ENCODE results near the gene OCA2. TPM values are rescaled to one million over a fixed set of nuclear protein-coding genes. Genes with fewer than 3 reads are reported as not detected.

The OCA2 gene
- total and polyA plus RNA-seq, 2 of the 4 experiments (the other 2 are of a cell fraction): under 0.01 to 0.03 TPM

- H3K4me3 ChIP-seq (ENCODE audit: insufficient read depth, low read depth, low read length): no peak overlapping the region
- no peaks in the 10 kb centered on the region for H3K27me3 ChIP-seq (ENCODE audit: control insufficient read depth, insufficient read depth, low read length)
- H2BK15ac ChIP-seq (ENCODE audit: low read depth, low read length): no peak overlapping the region
- ChIA-PET POLR2A (ENCODE audit: unreplicated experiment) (no interaction called here), CTCF (interaction anchor here (0.5 kb wide), 1 partner anchor 178 kb away, joined by 3 read pairs; no protein-coding TSS in a partner anchor)
- H2AK9ac ChIP-seq (replicated peaks; ENCODE audit: low read depth, low read length, poor library complexity): no peak overlapping the region
- H4K20me1 ChIP-seq (ENCODE audit: insufficient read depth, low read length): no peaks in the 10 kb centered on the region
- no peaks in the 10 kb centered on the region for H3K79me1 ChIP-seq (ENCODE audit: low read depth in 1 of 2, low read length in 2 of 2)
- H4K8ac ChIP-seq (ENCODE audit: low read depth in 2 of 2, low read length in 2 of 2): no peak overlapping the region
- no peak overlapping the region for H2AK5ac ChIP-seq (ENCODE audit: low read depth, low read length)
- peaks cover 12% of the 10 kb centered on the region for H3K9me3 ChIP-seq (ENCODE audit: control insufficient read depth, insufficient read depth, low read length)
- no peak overlapping the region for H2BK120ac ChIP-seq (ENCODE audit: low read depth, low read length)
- H3K56ac ChIP-seq (ENCODE audit: extremely low read depth, insufficient read depth, low read length): no peak overlapping the region
- H4K5ac ChIP-seq (ENCODE audit: low read depth, low read length): no peak overlapping the region
- H3K9me1 ChIP-seq (ENCODE audit: insufficient read depth, low read length): no peaks in the 10 kb centered on the region
- no peak overlapping the region for H2BK5ac ChIP-seq (ENCODE audit: low read depth, low read length, poor library complexity, severe bottlenecking)
- H3K4me1 ChIP-seq (ENCODE audit: control insufficient read depth, insufficient read depth, low read length): no peaks in the 10 kb centered on the region
- no CpG with 5 or more reads among the region's 4 CpGs for WGBS, 2 experiments (ENCODE audit: extremely low coverage in 2 of 2, insufficient read length in 1 of 2)
- no peak overlapping the region for H3K9ac ChIP-seq (ENCODE audit: low read depth, low read length)
- intact Hi-C loops (cut with micrococcal nuclease): no loop called here
- in situ Hi-C loops (cut with MboI; ENCODE audit: low sequenced_read_pairs): no loop called here
- H3K4ac ChIP-seq (ENCODE audit: low read depth, low read length): no peak overlapping the region
- TF ChIP-seq RCOR1 (IDR thresholded peaks at IDR 0.05; ENCODE audit: insufficient replicate concordance, low read length): no peak
- no peak for TF ChIP-seq FOS (IDR thresholded peaks at IDR 0.05; ENCODE audit: low read depth, low read length)
- no peak for TF ChIP-seq CEBPB (IDR thresholded peaks at IDR 0.05; ENCODE audit: low read depth, low read length)
- TF ChIP-seq NFE2L2 (IDR thresholded peaks at IDR 0.05; ENCODE audit: low read depth, low read length): no peak
- no peak for TF ChIP-seq CTCF (conservative IDR thresholded peaks at IDR 0.05; ENCODE audit: low read depth, low read length)
- no TSS peak for BruUV-seq (replicated peaks)
- H3K27ac ChIP-seq (ENCODE audit: insufficient read depth, low read length): no peak overlapping the region
- DNase-seq (no peak), ATAC-seq (ENCODE audit: low read depth) (no peak)
- no peak overlapping the region for H2BK20ac ChIP-seq (ENCODE audit: low read depth, low read length)
- H3K36me3 ChIP-seq (ENCODE audit: control insufficient read depth, insufficient read depth, low read length): no peaks in the 10 kb centered on the region
- dilution Hi-C loops (cut with HindIII; ENCODE audit: low sequenced_read_pairs, unreplicated experiment): no loop called here
- H3K18ac ChIP-seq (ENCODE audit: low read depth, low read length): no peak overlapping the region
- no peak overlapping the region for H3K23ac ChIP-seq (ENCODE audit: low read depth, low read length)
- no peak overlapping the region for H3K4me2 ChIP-seq (ENCODE audit: low read depth, low read length)
- no peak overlapping the region for H2AFZ ChIP-seq (replicated peaks; ENCODE audit: low read length, poor library complexity)
- no peak overlapping the region for H3K14ac ChIP-seq (replicated peaks; ENCODE audit: low read depth, low read length)
- no peak overlapping the region for H4K91ac ChIP-seq (ENCODE audit: insufficient read depth, low read depth, low read length)
These were observed 278.4 kb downstream of the OCA2 start for GRCh38 chr15:27820722-27821121.

Measured in IMR-90 (cell line).